Measurements from ENCODE around the gene ENOX1.

DNA sequence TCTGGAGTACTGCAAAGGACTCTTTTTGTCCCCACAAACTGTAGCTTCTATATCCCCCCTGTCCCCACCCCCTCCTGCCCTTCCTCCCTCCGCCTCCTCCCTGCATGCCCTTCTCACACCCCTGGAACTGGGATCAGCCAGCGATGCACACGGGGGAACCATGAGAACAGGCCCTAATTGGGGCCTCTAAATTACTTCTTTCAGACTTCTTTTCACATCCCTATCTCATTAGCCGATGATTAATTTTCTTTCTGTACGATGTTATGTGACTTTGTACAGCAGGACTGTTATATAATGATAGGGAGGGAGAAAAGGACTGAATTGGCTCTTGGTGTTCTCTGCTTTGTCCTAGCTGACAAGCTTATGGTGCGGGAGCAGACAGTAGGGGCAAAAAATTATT is 415.9 kb downstream of the ENOX1 start:
- TF ChIP-seq RCOR1 (IDR thresholded peaks at IDR 0.05; ENCODE audit: low read depth, low read length), result no peak
- TF ChIP-seq, protein P1, sequence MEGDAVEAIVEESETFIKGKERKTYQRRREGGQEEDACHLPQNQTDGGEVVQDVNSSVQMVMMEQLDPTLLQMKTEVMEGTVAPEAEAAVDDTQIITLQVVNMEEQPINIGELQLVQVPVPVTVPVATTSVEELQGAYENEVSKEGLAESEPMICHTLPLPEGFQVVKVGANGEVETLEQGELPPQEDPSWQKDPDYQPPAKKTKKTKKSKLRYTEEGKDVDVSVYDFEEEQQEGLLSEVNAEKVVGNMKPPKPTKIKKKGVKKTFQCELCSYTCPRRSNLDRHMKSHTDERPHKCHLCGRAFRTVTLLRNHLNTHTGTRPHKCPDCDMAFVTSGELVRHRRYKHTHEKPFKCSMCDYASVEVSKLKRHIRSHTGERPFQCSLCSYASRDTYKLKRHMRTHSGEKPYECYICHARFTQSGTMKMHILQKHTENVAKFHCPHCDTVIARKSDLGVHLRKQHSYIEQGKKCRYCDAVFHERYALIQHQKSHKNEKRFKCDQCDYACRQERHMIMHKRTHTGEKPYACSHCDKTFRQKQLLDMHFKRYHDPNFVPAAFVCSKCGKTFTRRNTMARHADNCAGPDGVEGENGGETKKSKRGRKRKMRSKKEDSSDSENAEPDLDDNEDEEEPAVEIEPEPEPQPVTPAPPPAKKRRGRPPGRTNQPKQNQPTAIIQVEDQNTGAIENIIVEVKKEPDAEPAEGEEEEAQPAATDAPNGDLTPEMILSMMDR (IDR thresholded peaks at IDR 0.05), result no peak
- no peak for TF ChIP-seq TP53 (CRISPR knock-in tag; IDR thresholded peaks at IDR 0.05)
- TF ChIP-seq, protein P2, sequence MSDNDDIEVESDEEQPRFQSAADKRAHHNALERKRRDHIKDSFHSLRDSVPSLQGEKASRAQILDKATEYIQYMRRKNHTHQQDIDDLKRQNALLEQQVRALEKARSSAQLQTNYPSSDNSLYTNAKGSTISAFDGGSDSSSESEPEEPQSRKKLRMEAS (IDR thresholded peaks at IDR 0.05), result no peak
- no peak for TF ChIP-seq ZSCAN20 (CRISPR knock-in tag; IDR thresholded peaks at IDR 0.05)
- no peak for TF ChIP-seq ZFP36 (IDR thresholded peaks at IDR 0.05; ENCODE audit: borderline replicate concordance, partially characterized antibody)
- no peak for TF ChIP-seq RFX5 (IDR thresholded peaks at IDR 0.05)
